Panc1 (cell line): ENCODE data around the gene TEK.

Source experiments
- CTCF ChIP-seq: fragments of 450-650 bp; IDR thresholded peaks from 2 replicates; pipeline ENCODE4 v1.5.1; 2017; ENCODE audit warnings: mild to moderate bottlenecking
- POLR2AphosphoS5 ChIP-seq: IDR thresholded peaks from 2 replicates; pipeline ENCODE4 v1.6.1; 2012; ENCODE audit warnings: mild to moderate bottlenecking, low read depth, low read length, moderate library complexity
- REST ChIP-seq, 2 experiments: IDR thresholded peaks; 2 replicates each; pipeline ENCODE4 v1.6.1; 2011 to 2012; ENCODE audit warnings: low read depth in 2 of 2, control low read depth in 1 of 2, low read length in 1 of 2, mild to moderate bottlenecking in 1 of 2, moderate library complexity in 1 of 2; ENCODE audit not compliant: insufficient read depth in 1 of 2

GRCh38 chr9:27090231-27090630 lies 18.8 kb upstream of the TEK start:
- TF ChIP-seq CTCF (no peak), POLR2AphosphoS5 (no peak), REST (IDR thresholded peaks at IDR 0.05; ENCODE audit: insufficient read depth in 1 of 2, low read depth in 2 of 2, low read length in 1 of 2) (no peak)
